HepG2 (cell line): Measurements from ENCODE around the gene CAPN7. TPM values are rescaled to one million over a fixed set of nuclear protein-coding genes. Genes with fewer than 3 reads are reported as not detected.
A peak's percentile ranks its signal among the peaks of the same experiment; 100 is the strongest.

ENCODE experiments used
- GABPA ChIP-seq, 2 experiments: IDR thresholded peaks; 2 replicates each; pipeline ENCODE4 v1.6.1; 2011 to 2016; ENCODE audit warnings: low read depth in 2 of 2, low read length in 1 of 2, missing biosample characterization in 1 of 2, missing genetic modification characterization in 1 of 2
- HOXA7 ChIP-seq: sonication (generic); formaldehyde crosslinking; IDR thresholded peaks from 2 replicates; pipeline ENCODE4 v1.8.1; 2022; ENCODE audit warnings: mild to moderate bottlenecking, missing genetic modification reagents, moderate library complexity
- KLF12 ChIP-seq: sonication (generic); formaldehyde crosslinking; IDR thresholded peaks from 2 replicates; pipeline ENCODE4 v1.4.0; 2020; ENCODE audit warnings: missing genetic modification reagents, borderline replicate concordance
- KMT2B ChIP-seq: IDR thresholded peaks from 2 replicates; pipeline ENCODE4 v1.6.1; 2016; ENCODE audit warnings: missing genetic modification reagents, missing compliant biosample characterization
- MYPOP ChIP-seq: sonication (generic); formaldehyde crosslinking; IDR thresholded peaks from 2 replicates; pipeline ENCODE4 v1.8.1; 2023; ENCODE audit warnings: mild to moderate bottlenecking, moderate library complexity, missing genetic modification reagents
- NFRKB ChIP-seq: fragments of 450-650 bp; IDR thresholded peaks from 2 replicates; pipeline ENCODE4 v1.6.1; 2017
- RBM22 ChIP-seq: fragments of 200-400 bp; formaldehyde crosslinking; optimal IDR thresholded peaks from 2 replicates; pipeline ENCODE3; 2017; ENCODE audit warnings: mild to moderate bottlenecking, low read length, moderate library complexity
- SIN3A ChIP-seq: IDR thresholded peaks from 2 replicates; pipeline ENCODE4 v1.6.1; 2011; ENCODE audit warnings: low read depth, mild to moderate bottlenecking, control low read depth, low read length, borderline replicate concordance
- SMYD3 ChIP-seq: sonication (generic); formaldehyde crosslinking; IDR thresholded peaks from 2 replicates; pipeline ENCODE4 v1.8.1; 2023; ENCODE audit warnings: mild to moderate bottlenecking, missing genetic modification reagents
- SNAI1 ChIP-seq: sonication (generic); formaldehyde crosslinking; IDR thresholded peaks from 2 replicates; pipeline ENCODE4 v1.5.0; 2020; ENCODE audit warnings: mild to moderate bottlenecking, missing genetic modification reagents, borderline replicate concordance
- TEAD3 ChIP-seq: optimal IDR thresholded peaks from 2 replicates; pipeline ENCODE3; 2016; ENCODE audit warnings: borderline replicate concordance
- ZFP82 ChIP-seq: sonication (generic); formaldehyde crosslinking; IDR thresholded peaks from 2 replicates; pipeline ENCODE4 v1.5.1; 2020; ENCODE audit warnings: mild to moderate bottlenecking, missing genetic modification reagents, borderline replicate concordance
- ZNF10 ChIP-seq: sonication (generic); formaldehyde crosslinking; IDR thresholded peaks from 2 replicates; pipeline ENCODE4 v1.4.0; 2020; ENCODE audit warnings: mild to moderate bottlenecking, low read depth, missing genetic modification reagents, borderline replicate concordance
- ZNF274 ChIP-seq: sonication (generic); formaldehyde crosslinking; IDR thresholded peaks from 2 replicates; pipeline ENCODE4 v1.5.1; 2020; ENCODE audit warnings: mild to moderate bottlenecking, missing genetic modification reagents
- ZNF329 ChIP-seq: sonication (generic); formaldehyde crosslinking; IDR thresholded peaks from 2 replicates; pipeline ENCODE4 v1.9.0; 2021; ENCODE audit warnings: low read depth, mild to moderate bottlenecking, missing genetic modification reagents
- ZNF432 ChIP-seq: sonication (generic); formaldehyde crosslinking; IDR thresholded peaks from 2 replicates; pipeline ENCODE4 v1.5.0; 2020; ENCODE audit warnings: missing genetic modification reagents, mild to moderate bottlenecking, borderline replicate concordance
- ZNF687 ChIP-seq: sonication (generic); formaldehyde crosslinking; IDR thresholded peaks from 2 replicates; pipeline ENCODE4 v1.5.1; 2020; ENCODE audit warnings: mild to moderate bottlenecking, missing genetic modification reagents, moderate library complexity
- ZNF704 ChIP-seq: sonication (generic); formaldehyde crosslinking; IDR thresholded peaks from 2 replicates; pipeline ENCODE4 v1.8.1; 2023; ENCODE audit warnings: mild to moderate bottlenecking, inconsistent platforms, moderate library complexity, missing genetic modification reagents, borderline replicate concordance
- polyA plus RNA-seq, 8 experiments: library from polyadenylated mRNA; depleted of rRNA in 3 of 8; stranded (reverse) in 7 of 8; unstranded in 1 of 8; fragments of >200 nt; fragmentation: Illumina TruSeq in 4 of 8; extraction: Trizol in 4 of 8; gene quantifications; 2 replicates each; pipeline versions ENCODE4 v1.2.1 to v1.2.3, GENCODE V29; 2011 to 2016; ENCODE audit warnings: low read depth in 4 of 8, missing spikeins in 1 of 8, mixed read lengths in 1 of 8; ENCODE audit not compliant: insufficient read depth in 1 of 8
- total RNA-seq, 5 experiments: library from RNA; depleted of rRNA; stranded (reverse); fragments of >200 nt; fragmentation: Illumina TruSeq; extraction: Trizol; gene quantifications; 2 replicates each; pipeline ENCODE4 v1.2.3, GENCODE V29; 2016; ENCODE audit warnings: low read depth in 1 of 5

The CAPN7 gene
- total and polyA plus RNA-seq, 2 of the 13 experiments (the other 11 are each of a cell fraction or from before 2014, with no cell fraction given), result 16.7 to 36.8 TPM

GRCh38 chr3:15206662-15207576, 873 bp downstream of the CAPN7 start (continued):
- TF ChIP-seq ZNF687 (CRISPR knock-in tag), result peak; percentile 79; the same call in 1 of the 2 replicates
- peak; percentile 24; the same call in 1 of the 2 replicates for TF ChIP-seq SNAI1 (CRISPR knock-in tag)
- no peak; the same call in 1 of the 2 replicates for TF ChIP-seq ZFP82 (CRISPR knock-in tag)
- TF ChIP-seq SIN3A, result 0 out of 2 replicates have a peak, but pooled peaks have one; percentile 11
- TF ChIP-seq KLF12 (CRISPR knock-in tag), result no peak
- peak; percentile 61; the same call in 1 of the 2 replicates for TF ChIP-seq ZNF274
- no peak for TF ChIP-seq HOXA7 (CRISPR knock-in tag)
- TF ChIP-seq RBM22, result no peak
- no peak for TF ChIP-seq GABPA (IDR thresholded peaks at IDR 0.05; ENCODE audit: low read depth, low read length)
- TF ChIP-seq GABPA (CRISPR knock-in tag; IDR thresholded peaks at IDR 0.05; ENCODE audit: low read depth), result no peak
- 0 out of 2 replicates have a peak, but pooled peaks have one; percentile 36 for TF ChIP-seq KMT2B (CRISPR knock-in tag)
- no peak for TF ChIP-seq TEAD3
- TF ChIP-seq ZNF432 (CRISPR knock-in tag), result no peak
- 0 out of 2 replicates have a peak, but pooled peaks have one; percentile 48 for TF ChIP-seq ZNF329
- 0 out of 2 replicates have a peak, but pooled peaks have one; percentile 3 for TF ChIP-seq ZNF704 (CRISPR knock-in tag)
- TF ChIP-seq ZNF10 (CRISPR knock-in tag), result no peak
- TF ChIP-seq NFRKB, result no peak
- TF ChIP-seq MYPOP, result peak; percentile 53; the same call in 1 of the 2 replicates
- TF ChIP-seq SMYD3 (CRISPR knock-in tag), result 0 out of 2 replicates have a peak, but pooled peaks have one; percentile 39
